HepG2 (cell line): ENCODE data around the gene YY1. TPM values are rescaled to one million over a fixed set of nuclear protein-coding genes. Genes with fewer than 3 reads are reported as not detected.

Experiments used
- ATM ChIP-seq: fragments of 450-650 bp; IDR thresholded peaks from 2 replicates; pipeline ENCODE4 v1.7.1; 2017; ENCODE audit warnings: mild to moderate bottlenecking, borderline replicate concordance
- CENPT ChIP-seq: sonication (generic); formaldehyde crosslinking; IDR thresholded peaks from 2 replicates; pipeline ENCODE4 v1.8.0; 2022; ENCODE audit warnings: low read depth, mild to moderate bottlenecking, moderate library complexity, missing genetic modification reagents
- ELF1 ChIP-seq: sonication (generic); formaldehyde crosslinking; IDR thresholded peaks from 2 replicates; pipeline ENCODE4 v1.4.0; 2020; ENCODE audit warnings: missing genetic modification reagents
- ELF4 ChIP-seq: sonication (generic); formaldehyde crosslinking; IDR thresholded peaks from 2 replicates; pipeline ENCODE4 v1.5.0; 2020; ENCODE audit warnings: missing genetic modification reagents, mild to moderate bottlenecking, moderate library complexity, borderline replicate concordance
- ETS1 ChIP-seq: sonication (generic); formaldehyde crosslinking; IDR thresholded peaks from 2 replicates; pipeline ENCODE4 v1.4.0; 2020; ENCODE audit warnings: missing genetic modification reagents
- IKZF4 ChIP-seq: sonication (generic); formaldehyde crosslinking; IDR thresholded peaks from 2 replicates; pipeline ENCODE4 v1.5.1; 2020; ENCODE audit warnings: borderline replicate concordance, mild to moderate bottlenecking, low read depth, missing genetic modification reagents; ENCODE audit errors: not compliant biosample characterization
- KAT8 ChIP-seq: IDR thresholded peaks from 2 replicates; pipeline ENCODE4 v1.6.1; 2016; ENCODE audit warnings: missing genetic modification reagents, missing compliant biosample characterization
- NCOA2 ChIP-seq: sonication (generic); formaldehyde crosslinking; IDR thresholded peaks from 2 replicates; pipeline ENCODE4 v1.8.0; 2022; ENCODE audit warnings: inconsistent platforms
- NFATC3 ChIP-seq: sonication (generic); formaldehyde crosslinking; IDR thresholded peaks from 2 replicates; pipeline ENCODE4 v1.5.1; 2020; ENCODE audit warnings: mild to moderate bottlenecking, missing genetic modification reagents
- NR2F2 ChIP-seq: IDR thresholded peaks from 2 replicates; pipeline ENCODE4 v1.6.1; 2012; ENCODE audit warnings: low read depth, inconsistent platforms, borderline replicate concordance
- PTBP1 ChIP-seq: fragments of 200-400 bp; formaldehyde crosslinking; IDR thresholded peaks from 2 replicates; pipeline ENCODE4 v1.6.1; 2018; ENCODE audit warnings: low read length, low read depth; ENCODE audit not compliant: poor library complexity, severe bottlenecking
- RAD21 ChIP-seq: fragments of 450-650 bp; formaldehyde crosslinking; IDR thresholded peaks from 2 replicates; pipeline ENCODE4 v1.5.0; 2020; ENCODE audit warnings: mild to moderate bottlenecking
- RNF2 ChIP-seq: fragments of 450-650 bp; conservative IDR thresholded peaks from 2 replicates; pipeline ENCODE4 v1.6.1; 2016; ENCODE audit warnings: low read depth
- U2AF1 ChIP-seq: fragments of 200-400 bp; formaldehyde crosslinking; optimal IDR thresholded peaks from 2 replicates; pipeline ENCODE3; 2017; ENCODE audit warnings: mild to moderate bottlenecking, low read depth, low read length
- ZBTB10 ChIP-seq: sonication (generic); formaldehyde crosslinking; IDR thresholded peaks from 2 replicates; pipeline ENCODE4 v1.4.0; 2020; ENCODE audit warnings: missing genetic modification reagents, borderline replicate concordance
- ZBTB8A ChIP-seq: sonication (generic); formaldehyde crosslinking; IDR thresholded peaks from 2 replicates; pipeline ENCODE4 v1.4.0; 2020; ENCODE audit warnings: mild to moderate bottlenecking, low read depth, missing genetic modification reagents, borderline replicate concordance
- ZHX1 ChIP-seq: sonication (generic); formaldehyde crosslinking; IDR thresholded peaks from 2 replicates; pipeline ENCODE4 v1.8.1; 2022; ENCODE audit warnings: low read depth, mild to moderate bottlenecking, missing genetic modification reagents
- ZNF510 ChIP-seq: sonication (generic); formaldehyde crosslinking; IDR thresholded peaks from 2 replicates; pipeline ENCODE4 v1.4.0; 2020; ENCODE audit warnings: low read depth, mild to moderate bottlenecking, missing genetic modification reagents
- ZNF549 ChIP-seq: sonication (generic); formaldehyde crosslinking; IDR thresholded peaks from 2 replicates; pipeline ENCODE4 v1.5.0; 2020; ENCODE audit warnings: missing genetic modification reagents
- ZNF563 ChIP-seq: sonication (generic); formaldehyde crosslinking; IDR thresholded peaks from 2 replicates; pipeline ENCODE4 v1.8.0; 2022; ENCODE audit warnings: mild to moderate bottlenecking, moderate library complexity, missing genetic modification reagents
- ZNF564 ChIP-seq: sonication (generic); formaldehyde crosslinking; IDR thresholded peaks from 2 replicates; pipeline ENCODE4 v1.8.1; 2023; ENCODE audit warnings: mild to moderate bottlenecking, missing genetic modification reagents
- ZNF879 ChIP-seq: sonication (generic); formaldehyde crosslinking; IDR thresholded peaks from 2 replicates; pipeline ENCODE4 v1.8.1; 2023; ENCODE audit warnings: missing genetic modification reagents
- polyA plus RNA-seq, 8 experiments: library from polyadenylated mRNA; depleted of rRNA in 3 of 8; stranded (reverse) in 7 of 8; unstranded in 1 of 8; fragments of >200 nt; fragmentation: Illumina TruSeq in 4 of 8; extraction: Trizol in 4 of 8; gene quantifications; 2 replicates each; pipeline versions ENCODE4 v1.2.1 to v1.2.3, GENCODE V29; 2011 to 2016; ENCODE audit warnings: low read depth in 4 of 8, missing spikeins in 1 of 8, mixed read lengths in 1 of 8; ENCODE audit not compliant: insufficient read depth in 1 of 8
- total RNA-seq, 5 experiments: library from RNA; depleted of rRNA; stranded (reverse); fragments of >200 nt; fragmentation: Illumina TruSeq; extraction: Trizol; gene quantifications; 2 replicates each; pipeline ENCODE4 v1.2.3, GENCODE V29; 2016; ENCODE audit warnings: low read depth in 1 of 5

YY1 gene
- total and polyA plus RNA-seq, 2 of the 13 experiments (the other 11 are each of a cell fraction or from before 2014, with no cell fraction given), result 29.4 to 68.1 TPM

- TF ChIP-seq ZBTB10 (CRISPR knock-in tag) (0 out of 2 replicates have a peak, but pooled peaks have one; percentile 50), ZNF564 (CRISPR knock-in tag) (peak; percentile 81; the same call in 1 of the 2 replicates), NR2F2 (no peak), ZBTB8A (CRISPR knock-in tag) (no peak; the same call in none of the 2 replicates), ATM (no peak), ELF1 (CRISPR knock-in tag) (peak; percentile 49; the same call in 1 of the 2 replicates), CENPT (CRISPR knock-in tag) (no peak), ELF4 (CRISPR knock-in tag) (no peak; the same call in 1 of the 2 replicates), ZNF879 (CRISPR knock-in tag) (no peak), U2AF1 (no peak), ZHX1 (CRISPR knock-in tag) (peak; percentile 66), NCOA2 (CRISPR knock-in tag) (no peak), ETS1 (CRISPR knock-in tag) (0 out of 2 replicates have a peak, but pooled peaks have one; percentile 84), RNF2 (0 out of 2 replicates have a peak, but pooled peaks have one; percentile 61), ZNF510 (CRISPR knock-in tag) (0 out of 2 replicates have a peak, but pooled peaks have one; percentile 36), PTBP1 (no peak), NFATC3 (no peak), ZNF563 (CRISPR knock-in tag) (no peak), IKZF4 (CRISPR knock-in tag) (peak; percentile 26), RAD21 (CRISPR knock-in tag) (peak; percentile 50; the same call in 1 of the 2 replicates), ZNF549 (CRISPR knock-in tag) (no peak; the same call in 1 of the 2 replicates), KAT8 (CRISPR knock-in tag) (peak; percentile 81)
Observed at GRCh38 chr14:100213956-100214769, 24.8 kb upstream of the YY1 start (continued).
